Measurements from ENCODE around the gene ORMDL1. TPM values are rescaled to one million over a fixed set of nuclear protein-coding genes. Genes with fewer than 3 reads are reported as not detected.

ORMDL1 gene
- total and polyA plus RNA-seq, 2 of the 13 experiments (the other 11 are each of a cell fraction or from before 2014, with no cell fraction given), result 67.5 to 160 TPM

DNA sequence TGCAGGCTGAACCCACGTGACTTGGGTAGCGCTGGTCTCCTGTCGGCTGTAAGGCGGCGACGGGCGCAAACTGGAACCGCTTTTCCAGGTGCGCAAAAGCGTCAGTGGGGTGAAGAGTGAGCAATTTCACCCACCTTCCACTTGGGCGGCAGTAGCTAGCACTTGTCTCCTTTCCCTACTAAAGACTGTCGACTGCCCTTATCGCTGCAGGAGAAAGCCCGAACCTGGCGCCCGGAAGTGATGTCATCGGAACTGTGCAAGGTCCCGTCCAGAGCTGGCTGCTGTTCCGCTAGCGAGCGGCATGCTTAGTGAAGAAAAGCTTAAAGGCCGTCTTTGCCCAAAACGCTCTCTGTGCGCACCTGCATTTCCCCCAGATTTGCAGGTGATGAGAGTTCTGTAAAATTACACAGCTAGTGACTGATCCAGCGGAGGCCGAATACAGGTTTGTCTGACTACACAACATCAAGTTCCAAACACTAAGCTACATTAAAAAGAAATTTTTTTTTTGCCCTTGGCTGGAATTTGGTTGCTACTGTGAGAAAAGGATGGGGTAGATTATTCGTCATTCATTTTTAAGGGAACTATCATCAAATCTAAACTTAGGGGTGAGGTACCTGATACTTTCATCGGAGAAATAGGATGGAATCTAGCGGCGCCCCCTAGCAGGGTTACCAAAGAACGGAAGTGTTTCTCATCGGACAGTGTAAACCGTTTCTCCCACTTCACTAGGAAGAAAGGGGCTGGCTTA, 21.4 kb downstream of the ORMDL1 start, which contains the start of gene OSGEPL1 (continued):
- TF ChIP-seq BCL6 (CRISPR knock-in tag; IDR thresholded peaks at IDR 0.05), result peak; percentile 10; the same call in 1 of the 2 replicates
- TF ChIP-seq ZNF563 (CRISPR knock-in tag; IDR thresholded peaks at IDR 0.05), result peak; percentile 65; the same call in 1 of the 2 replicates
- TF ChIP-seq NRL (CRISPR knock-in tag; IDR thresholded peaks at IDR 0.05; ENCODE audit: borderline replicate concordance), result peak; percentile 88; the same call in 1 of the 2 replicates
- TF ChIP-seq NCOA5 (CRISPR knock-in tag; IDR thresholded peaks at IDR 0.05), result 0 out of 2 replicates have a peak, but pooled peaks have one; percentile 72
- TF ChIP-seq HES4 (CRISPR knock-in tag; IDR thresholded peaks at IDR 0.05; ENCODE audit: borderline replicate concordance), result no peak
- peak; percentile 95; the same call in 1 of the 2 replicates for TF ChIP-seq TOPORS (CRISPR knock-in tag; IDR thresholded peaks at IDR 0.05)
- TF ChIP-seq, protein P1, sequence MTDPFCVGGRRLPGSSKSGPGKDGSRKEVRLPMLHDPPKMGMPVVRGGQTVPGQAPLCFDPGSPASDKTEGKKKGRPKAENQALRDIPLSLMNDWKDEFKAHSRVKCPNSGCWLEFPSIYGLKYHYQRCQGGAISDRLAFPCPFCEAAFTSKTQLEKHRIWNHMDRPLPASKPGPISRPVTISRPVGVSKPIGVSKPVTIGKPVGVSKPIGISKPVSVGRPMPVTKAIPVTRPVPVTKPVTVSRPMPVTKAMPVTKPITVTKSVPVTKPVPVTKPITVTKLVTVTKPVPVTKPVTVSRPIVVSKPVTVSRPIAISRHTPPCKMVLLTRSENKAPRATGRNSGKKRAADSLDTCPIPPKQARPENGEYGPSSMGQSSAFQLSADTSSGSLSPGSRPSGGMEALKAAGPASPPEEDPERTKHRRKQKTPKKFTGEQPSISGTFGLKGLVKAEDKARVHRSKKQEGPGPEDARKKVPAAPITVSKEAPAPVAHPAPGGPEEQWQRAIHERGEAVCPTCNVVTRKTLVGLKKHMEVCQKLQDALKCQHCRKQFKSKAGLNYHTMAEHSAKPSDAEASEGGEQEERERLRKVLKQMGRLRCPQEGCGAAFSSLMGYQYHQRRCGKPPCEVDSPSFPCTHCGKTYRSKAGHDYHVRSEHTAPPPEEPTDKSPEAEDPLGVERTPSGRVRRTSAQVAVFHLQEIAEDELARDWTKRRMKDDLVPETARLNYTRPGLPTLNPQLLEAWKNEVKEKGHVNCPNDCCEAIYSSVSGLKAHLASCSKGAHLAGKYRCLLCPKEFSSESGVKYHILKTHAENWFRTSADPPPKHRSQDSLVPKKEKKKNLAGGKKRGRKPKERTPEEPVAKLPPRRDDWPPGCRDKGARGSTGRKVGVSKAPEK (CRISPR knock-in tag; IDR thresholded peaks at IDR 0.05; ENCODE audit: borderline replicate concordance), result peak; percentile 27; the same call in 1 of the 2 replicates
- no peak; the same call in 1 of the 2 replicates for TF ChIP-seq GATA4 (IDR thresholded peaks at IDR 0.05; ENCODE audit: borderline replicate concordance, low read depth)
- peak; percentile 42; the same call in 1 of the 2 replicates for TF ChIP-seq SOX13 (IDR thresholded peaks at IDR 0.05)
- TF ChIP-seq SOX13 (CRISPR knock-in tag; conservative IDR thresholded peaks at IDR 0.05 in 1 of 2, IDR thresholded peaks at IDR 0.05 in 1 of 2), result peak in 1 of 2 experiments; percentile 42; a peak in 2 of 4 replicates
- TF ChIP-seq BRD4 (CRISPR knock-in tag; IDR thresholded peaks at IDR 0.05), result peak; percentile 52; the same call in 1 of the 2 replicates
- TF ChIP-seq POLR2AphosphoS5 (IDR thresholded peaks at IDR 0.05; ENCODE audit: low read depth, low read length), result peak; percentile 95
- TF ChIP-seq FOXA1 (IDR thresholded peaks at IDR 0.05), result no peak
- TF ChIP-seq FOXA1 (CRISPR knock-in tag; IDR thresholded peaks at IDR 0.05), result 0 out of 2 replicates have a peak, but pooled peaks have one; percentile 35
- TF ChIP-seq ZNF567 (CRISPR knock-in tag; IDR thresholded peaks at IDR 0.05; ENCODE audit: borderline replicate concordance), result no peak
- TF ChIP-seq RFX3 (CRISPR knock-in tag; IDR thresholded peaks at IDR 0.05), result no peak
- peak; percentile 44; the same call in 1 of the 2 replicates for TF ChIP-seq SMAD1 (CRISPR knock-in tag; IDR thresholded peaks at IDR 0.05; ENCODE audit: borderline replicate concordance, low read depth)
- TF ChIP-seq ZFP37 (CRISPR knock-in tag; IDR thresholded peaks at IDR 0.05; ENCODE audit: borderline replicate concordance), result no peak; the same call in 1 of the 2 replicates
- TF ChIP-seq DPF2 (CRISPR knock-in tag; IDR thresholded peaks at IDR 0.05; ENCODE audit: borderline replicate concordance, low read depth), result no peak
- TF ChIP-seq, protein P2, sequence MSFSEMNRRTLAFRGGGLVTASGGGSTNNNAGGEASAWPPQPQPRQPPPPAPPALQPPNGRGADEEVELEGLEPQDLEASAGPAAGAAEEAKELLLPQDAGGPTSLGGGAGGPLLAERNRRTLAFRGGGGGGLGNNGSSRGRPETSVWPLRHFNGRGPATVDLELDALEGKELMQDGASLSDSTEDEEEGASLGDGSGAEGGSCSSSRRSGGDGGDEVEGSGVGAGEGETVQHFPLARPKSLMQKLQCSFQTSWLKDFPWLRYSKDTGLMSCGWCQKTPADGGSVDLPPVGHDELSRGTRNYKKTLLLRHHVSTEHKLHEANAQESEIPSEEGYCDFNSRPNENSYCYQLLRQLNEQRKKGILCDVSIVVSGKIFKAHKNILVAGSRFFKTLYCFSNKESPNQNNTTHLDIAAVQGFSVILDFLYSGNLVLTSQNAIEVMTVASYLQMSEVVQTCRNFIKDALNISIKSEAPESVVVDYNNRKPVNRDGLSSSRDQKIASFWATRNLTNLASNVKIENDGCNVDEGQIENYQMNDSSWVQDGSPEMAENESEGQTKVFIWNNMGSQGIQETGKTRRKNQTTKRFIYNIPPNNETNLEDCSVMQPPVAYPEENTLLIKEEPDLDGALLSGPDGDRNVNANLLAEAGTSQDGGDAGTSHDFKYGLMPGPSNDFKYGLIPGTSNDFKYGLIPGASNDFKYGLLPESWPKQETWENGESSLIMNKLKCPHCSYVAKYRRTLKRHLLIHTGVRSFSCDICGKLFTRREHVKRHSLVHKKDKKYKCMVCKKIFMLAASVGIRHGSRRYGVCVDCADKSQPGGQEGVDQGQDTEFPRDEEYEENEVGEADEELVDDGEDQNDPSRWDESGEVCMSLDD (CRISPR knock-in tag; IDR thresholded peaks at IDR 0.05; ENCODE audit: borderline replicate concordance), result peak; percentile 54; the same call in 1 of the 2 replicates
- TF ChIP-seq ATRX (CRISPR knock-in tag; IDR thresholded peaks at IDR 0.05; ENCODE audit: borderline replicate concordance), result no peak
- TF ChIP-seq TARDBP (CRISPR knock-in tag; IDR thresholded peaks at IDR 0.05), result peak; percentile 92
- TF ChIP-seq ATF7-NPFF (CRISPR knock-in tag; IDR thresholded peaks at IDR 0.05; ENCODE audit: low read depth), result peak; percentile 59
- no peak for TF ChIP-seq KLF12 (CRISPR knock-in tag; IDR thresholded peaks at IDR 0.05; ENCODE audit: borderline replicate concordance)
